GM12878 (cell line): ENCODE data around the gene ZCCHC3. TPM values are rescaled to one million over a fixed set of nuclear protein-coding genes. Genes with fewer than 3 reads are reported as not detected.

Source experiments
- ATF2 ChIP-seq: IDR thresholded peaks from 2 replicates; pipeline ENCODE4 v1.6.1; 2012; ENCODE audit warnings: low read length, inconsistent platforms
- CHD1 ChIP-seq: IDR thresholded peaks from 2 replicates; pipeline ENCODE4 v1.6.1; 2012; ENCODE audit warnings: low read depth, low read length, improper control_type of control experiment
- CHD2 ChIP-seq: IDR thresholded peaks from 2 replicates; pipeline ENCODE4 v1.6.1; 2011; ENCODE audit warnings: low read depth, low read length, improper control_type of control experiment, borderline replicate concordance
- CREB1 ChIP-seq: IDR thresholded peaks from 2 replicates; pipeline ENCODE4 v1.6.1; 2012; ENCODE audit warnings: low read depth, mild to moderate bottlenecking, inconsistent platforms
- CREM ChIP-seq: IDR thresholded peaks from 2 replicates; pipeline ENCODE4 v1.6.1; 2014; ENCODE audit warnings: antibody characterized with exemption, low read depth
- E2F4 ChIP-seq: IDR thresholded peaks from 2 replicates; pipeline ENCODE4 v1.6.1; 2012; ENCODE audit warnings: low read depth, low read length, improper control_type of control experiment
- E4F1 ChIP-seq: fragments of 450-650 bp; IDR thresholded peaks from 2 replicates; pipeline ENCODE4 v1.6.1; 2018; ENCODE audit warnings: borderline replicate concordance, mild to moderate bottlenecking; ENCODE audit not compliant: partially characterized antibody
- FOS ChIP-seq: IDR thresholded peaks from 3 replicates; pipeline ENCODE4 v1.6.1; 2011; ENCODE audit warnings: borderline replicate concordance; ENCODE audit not compliant: insufficient read length; ENCODE audit errors: extremely low read depth
- GATAD2B ChIP-seq: fragments of 450-650 bp; conservative IDR thresholded peaks from 2 replicates; pipeline ENCODE4 v1.6.1; 2017; ENCODE audit warnings: low read depth, mild to moderate bottlenecking, moderate library complexity
- HDAC6 ChIP-seq: fragments of 200-600 bp; sonication (generic); IDR thresholded peaks from one replicate; pipeline ENCODE4 v1.8.0; 2017; ENCODE audit warnings: antibody characterized with exemption; ENCODE audit not compliant: unreplicated experiment
- IRF5 ChIP-seq: fragments of 450-650 bp; IDR thresholded peaks from 2 replicates; pipeline ENCODE4 v1.6.1; 2017; ENCODE audit warnings: borderline replicate concordance
- JUND ChIP-seq: IDR thresholded peaks from 2 replicates; pipeline ENCODE4 v1.6.1; 2012; ENCODE audit warnings: low read depth, mild to moderate bottlenecking, low read length, improper control_type of control experiment, moderate library complexity
- PML ChIP-seq: IDR thresholded peaks from 2 replicates; pipeline ENCODE4 v1.6.1; 2012; ENCODE audit warnings: low read length, inconsistent platforms
- POLR2AphosphoS5 ChIP-seq: IDR thresholded peaks from 2 replicates; pipeline ENCODE4 v1.6.1; 2011; ENCODE audit warnings: mild to moderate bottlenecking, low read length, inconsistent platforms
- RAD21 ChIP-seq: IDR thresholded peaks from 2 replicates; pipeline ENCODE4 v1.6.1; 2011; ENCODE audit warnings: mild to moderate bottlenecking, low read depth, low read length, moderate library complexity; ENCODE audit not compliant: insufficient read depth
- RUNX3 ChIP-seq: IDR thresholded peaks from 2 replicates; pipeline ENCODE4 v1.6.1; 2012; ENCODE audit warnings: low read length, inconsistent platforms
- SIN3A ChIP-seq: IDR thresholded peaks from 2 replicates; pipeline ENCODE4 v1.6.1; 2012; ENCODE audit warnings: low read depth, low read length, improper control_type of control experiment
- SRF ChIP-seq, 2 experiments: IDR thresholded peaks; 2 replicates each; pipeline ENCODE4 v1.6.1; 2011; ENCODE audit warnings: low read depth in 2 of 2, low read length in 2 of 2, mild to moderate bottlenecking in 1 of 2, moderate library complexity in 1 of 2
- TBL1XR1 ChIP-seq: IDR thresholded peaks from 2 replicates; pipeline ENCODE4 v1.6.1; 2012; ENCODE audit warnings: low read depth, low read length, improper control_type of control experiment
- TCF7 ChIP-seq: IDR thresholded peaks from 2 replicates; pipeline ENCODE4 v1.6.1; 2014; ENCODE audit warnings: antibody characterized with exemption, borderline replicate concordance
- USF1 ChIP-seq: IDR thresholded peaks from 2 replicates; pipeline ENCODE4 v1.6.1; 2011; ENCODE audit warnings: borderline replicate concordance, low read depth, mild to moderate bottlenecking, moderate library complexity, mixed read lengths, low read length; ENCODE audit not compliant: insufficient read depth; ENCODE audit errors: extremely low read length
- WRNIP1 ChIP-seq: IDR thresholded peaks from 2 replicates; pipeline ENCODE4 v1.6.1; 2011; ENCODE audit warnings: low read depth, low read length, improper control_type of control experiment, borderline replicate concordance
- YBX1 ChIP-seq: fragments of 450-650 bp; IDR thresholded peaks from 2 replicates; pipeline ENCODE4 v1.6.1; 2016; ENCODE audit warnings: antibody characterized with exemption
- ZNF274 ChIP-seq: IDR thresholded peaks from one replicate; pipeline ENCODE4 v1.8.0; 2011; ENCODE audit not compliant: insufficient read length, insufficient read depth
- polyA plus RNA-seq, 11 experiments: library from polyadenylated mRNA; depleted of rRNA in 4 of 11; unstranded in 6 of 11; stranded (reverse) in 5 of 11; fragments of >200 nt; fragmentation: Nextera tagmentation in 4 of 11; fragmentation: Illumina TruSeq in 1 of 11; extraction: Ambion mirVana in 4 of 11; extraction: Trizol in 1 of 11; gene quantifications; 1 replicate in 1 of 11; 2 replicates in 10 of 11; pipeline versions ENCODE4 v1.2.1 to v1.2.3, GENCODE V29; 2011 to 2016; ENCODE audit warnings: inconsistent platforms in 2 of 11, missing spikeins in 2 of 11, low read depth in 1 of 11
- total RNA-seq, 4 experiments: library from RNA; depleted of rRNA in 3 of 4; stranded (reverse); fragments of >200 nt in 3 of 4; fragmentation: Illumina TruSeq in 1 of 4; extraction: Trizol in 1 of 4; gene quantifications; 2 replicates each; pipeline versions ENCODE4 v1.2.1 to v1.2.3, GENCODE V29; 2013 to 2021

ZCCHC3 gene
- total and polyA plus RNA-seq, 10 of the 15 experiments (the other 5 are each of a cell fraction or from before 2014, with no cell fraction given) = 5.3 to 36.1 (median 17.2) TPM

- TF ChIP-seq E2F4 (no peak), YBX1 (no peak), USF1 (peak; percentile 79), ZNF274 (no peak), PML (no peak; the same call in 1 of the 2 replicates), E4F1 (no peak), POLR2AphosphoS5 (0 out of 2 replicates have a peak, but pooled peaks have one; percentile 45), ATF2 (no peak), FOS (no peak), JUND (no peak), GATAD2B (peak; percentile 89), RUNX3 (peak; percentile 10), WRNIP1 (0 out of 2 replicates have a peak, but pooled peaks have one; percentile 51), SIN3A (peak; percentile 79; the same call in 1 of the 2 replicates), CHD2 (0 out of 2 replicates have a peak, but pooled peaks have one; percentile 19), TCF7 (no peak), IRF5 (no peak), TBL1XR1 (no peak), CREB1 (no peak), CHD1 (no peak), HDAC6 (no peak), SRF (IDR thresholded peaks at IDR 0.05; ENCODE audit: low read depth in 2 of 2, low read length in 2 of 2) (no peak), RAD21 (no peak), CREM (no peak)
These were observed 27.0 kb downstream of the ZCCHC3 start (continued) for GRCh38 chr20:324177-325044.
